Activated CD8-positive, alpha-beta memory T cell treated with anti-CD3 and anti-CD28 coated beads for 36 hours (primary cell): ENCODE data around the gene NSF. TPM values are rescaled to one million over a fixed set of nuclear protein-coding genes. Genes with fewer than 3 reads are reported as not detected.
"Not testable (repeated sequence)": the region's sequence is repeated elsewhere in the genome, so short reads cannot be mapped to it uniquely, and the experiment has no call there.

Experiments used
- CTCF ChIA-PET: fragments of 350-600 bp; sonication (Branson Sonifier 250); formaldehyde crosslinking; loops from one replicate; lab custom pipeline; 2021; ENCODE audit warnings: antibody characterized with exemption; lab: Charles Lee
- POLR2A ChIA-PET: fragments of 350-600 bp; sonication (Branson Sonifier 250); formaldehyde crosslinking; loops from one replicate; lab custom pipeline; 2021; ENCODE audit warnings: antibody characterized with exemption; lab: Charles Lee
- total RNA-seq, 2 experiments: library from RNA; stranded (reverse); gene quantifications; one replicate each; pipeline ENCODE4 v1.2.3, GENCODE V29; 2021

Gene NSF
- total RNA-seq, 2 experiments from 2014 or later = 39.0 to 41.9 TPM

- POLR2A ChIA-PET, CTCF ChIA-PET: not testable (repeated sequence)
Measured at GRCh38 chr17:46627452-46627851, 37.0 kb downstream of the NSF start.

- CTCF ChIA-PET, POLR2A ChIA-PET: not testable (repeated sequence)
Measured at GRCh38 chr17:46628753-46629436, 38.4 kb downstream of the NSF start.

- POLR2A ChIA-PET, CTCF ChIA-PET: not testable (repeated sequence)
Measured at GRCh38 chr17:46632146-46632545, 41.7 kb downstream of the NSF start.

DNA sequence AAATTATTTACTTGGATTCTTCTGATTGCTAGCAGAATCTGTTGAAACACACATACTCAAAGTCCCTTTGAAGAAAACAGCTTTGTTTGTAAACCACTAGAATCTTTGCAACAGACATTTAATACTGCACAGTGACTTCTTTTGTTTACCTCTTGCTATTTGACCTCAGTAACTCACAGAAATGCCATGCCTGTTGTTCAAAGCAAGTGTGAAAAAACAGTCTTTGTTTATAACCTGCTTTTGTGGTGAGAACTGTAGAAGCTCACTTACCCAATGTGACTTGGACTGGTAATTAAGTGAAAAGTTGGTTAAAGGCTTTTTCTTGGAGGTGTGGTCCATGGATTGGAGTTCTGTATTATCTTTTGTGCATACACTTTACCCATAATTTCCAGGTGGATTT is 44.4 kb downstream of the NSF start:
- POLR2A ChIA-PET, CTCF ChIA-PET: not testable (repeated sequence)

- POLR2A ChIA-PET, CTCF ChIA-PET: not testable (repeated sequence)
Measured at GRCh38 chr17:46641861-46642656, 51.6 kb downstream of the NSF start.

- CTCF ChIA-PET, POLR2A ChIA-PET: not testable (repeated sequence)
Measured at GRCh38 chr17:46647251-46647650, 56.8 kb downstream of the NSF start.

DNA sequence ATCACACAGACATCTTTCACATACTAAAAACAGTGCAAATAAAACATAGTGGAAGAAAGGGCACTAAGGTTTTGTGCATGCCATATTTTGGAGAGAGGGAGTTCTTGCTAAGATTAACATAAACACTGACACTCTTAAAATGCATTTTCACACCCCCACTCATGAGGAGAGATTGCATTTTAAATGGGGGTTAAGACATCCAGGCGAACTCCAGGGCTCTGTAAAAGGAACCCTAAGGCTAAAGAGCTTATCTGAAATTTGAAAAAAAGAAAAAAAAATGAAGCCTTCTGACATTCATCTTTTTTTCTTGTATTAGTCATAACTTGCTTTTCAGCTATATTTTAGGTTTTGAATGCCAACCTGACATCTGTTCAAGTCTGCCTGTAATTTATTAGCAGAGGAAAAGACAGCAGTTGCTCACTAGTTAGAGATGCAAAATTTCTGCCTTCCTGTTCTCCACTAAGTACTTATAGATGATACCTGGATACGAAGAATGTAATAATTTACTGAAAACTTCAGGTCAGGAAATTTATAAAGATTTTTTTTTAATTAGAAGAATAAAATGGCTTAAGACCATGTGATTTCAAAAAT is 57.3 kb downstream of the NSF start:
- POLR2A ChIA-PET, CTCF ChIA-PET: not testable (repeated sequence)

DNA sequence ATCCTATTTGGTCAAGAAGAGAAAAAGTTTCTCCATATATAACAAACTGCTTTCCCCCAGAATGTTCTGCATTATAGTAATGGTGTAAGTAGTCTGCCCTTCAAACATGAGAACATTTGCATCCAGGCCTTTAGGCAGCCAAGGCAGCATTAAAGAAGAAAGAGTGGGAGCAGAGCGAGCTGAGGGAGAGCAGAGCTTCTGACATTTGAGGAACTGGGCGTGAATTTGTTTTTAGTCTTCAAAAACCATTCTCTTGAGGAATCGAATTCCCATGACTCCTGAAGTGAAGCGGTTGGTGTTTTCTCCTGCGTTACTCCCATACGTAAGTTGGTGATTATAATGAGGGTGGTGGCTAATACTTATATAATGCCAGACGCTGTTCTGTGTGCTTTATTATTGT is 58.8 kb downstream of the NSF start:
- CTCF ChIA-PET, POLR2A ChIA-PET: not testable (repeated sequence)

GRCh38 chr17:46652024-46652643 is 61.7 kb downstream of the NSF start:
- CTCF ChIA-PET, POLR2A ChIA-PET: not testable (repeated sequence)

- CTCF ChIA-PET, POLR2A ChIA-PET: not testable (repeated sequence)
Measured at GRCh38 chr17:46658235-46658634, 67.8 kb downstream of the NSF start.

GRCh38 chr17:46659702-46660101 is 69.2 kb downstream of the NSF start:
- CTCF ChIA-PET = not testable (repeated sequence)

GRCh38 chr17:46663123-46663522 is 72.7 kb downstream of the NSF start:
- POLR2A ChIA-PET, CTCF ChIA-PET: not testable (repeated sequence)

More at GRCh38 chr17:46659702-46660101, 69.2 kb downstream of the NSF start:
- POLR2A ChIA-PET = not testable (repeated sequence)

DNA sequence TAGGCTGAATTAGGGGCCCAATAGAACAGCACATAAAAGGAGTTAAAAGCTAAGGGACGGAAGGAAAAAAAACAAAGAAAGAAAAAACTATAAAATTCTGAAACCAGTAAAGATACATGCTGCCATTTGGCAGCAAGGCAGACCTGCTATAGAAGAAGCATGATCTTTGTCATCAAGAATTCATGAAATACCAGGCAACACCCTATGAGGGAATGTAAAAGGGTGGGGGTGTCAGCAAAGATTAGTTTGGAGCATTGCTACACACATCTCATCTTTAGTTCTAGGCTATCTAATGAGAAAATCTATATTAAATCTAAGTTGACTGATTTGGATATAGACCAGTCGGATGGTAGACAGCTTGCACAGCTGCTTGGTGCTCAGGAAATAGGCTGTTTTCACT is 73.1 kb downstream of the NSF start:
- POLR2A ChIA-PET = not testable (repeated sequence)

DNA sequence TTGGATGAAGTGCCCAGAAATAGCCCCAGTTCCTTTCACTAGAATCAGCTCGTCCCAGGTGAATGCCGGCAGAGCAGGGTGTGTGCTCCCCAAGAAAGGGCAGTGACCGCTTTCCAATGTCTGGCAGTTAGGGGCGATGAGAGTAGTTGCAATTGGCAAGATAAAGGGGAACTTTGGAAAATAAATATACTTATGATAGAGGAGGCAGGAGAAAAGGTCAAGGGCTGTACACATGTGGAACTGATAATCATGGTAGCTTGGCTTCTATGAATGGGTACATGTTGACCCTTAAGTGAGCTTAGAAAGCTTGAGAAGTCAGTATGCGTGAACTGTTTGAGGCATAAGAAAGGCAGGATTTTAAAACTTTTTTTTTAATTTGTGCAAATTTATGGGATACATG is 75.5 kb downstream of the NSF start:
- CTCF ChIA-PET, POLR2A ChIA-PET: not testable (repeated sequence)

More for the DNA sequence above, 73.1 kb downstream of the NSF start:
- CTCF ChIA-PET = not testable (repeated sequence)

DNA sequence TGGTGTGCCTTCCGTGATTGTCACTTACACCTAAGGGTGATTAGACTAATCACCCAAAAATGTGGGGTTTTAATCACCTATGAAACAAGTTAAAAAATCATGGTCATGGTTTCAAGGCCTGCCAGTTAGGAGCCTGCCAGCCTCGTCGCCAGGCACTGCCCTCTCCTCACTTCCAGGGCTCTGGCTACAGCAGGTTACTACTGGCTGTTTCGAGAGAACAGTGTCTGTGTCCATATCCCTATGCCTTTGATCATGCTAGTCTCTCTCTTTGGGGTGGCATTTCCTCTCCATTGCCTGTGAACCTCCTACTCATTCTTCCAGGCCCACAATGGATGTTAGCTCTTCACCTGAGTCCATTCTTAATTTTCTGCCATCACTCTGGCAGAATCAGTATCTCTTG is 80.3 kb downstream of the NSF start:
- CTCF ChIA-PET, POLR2A ChIA-PET: not testable (repeated sequence)

DNA sequence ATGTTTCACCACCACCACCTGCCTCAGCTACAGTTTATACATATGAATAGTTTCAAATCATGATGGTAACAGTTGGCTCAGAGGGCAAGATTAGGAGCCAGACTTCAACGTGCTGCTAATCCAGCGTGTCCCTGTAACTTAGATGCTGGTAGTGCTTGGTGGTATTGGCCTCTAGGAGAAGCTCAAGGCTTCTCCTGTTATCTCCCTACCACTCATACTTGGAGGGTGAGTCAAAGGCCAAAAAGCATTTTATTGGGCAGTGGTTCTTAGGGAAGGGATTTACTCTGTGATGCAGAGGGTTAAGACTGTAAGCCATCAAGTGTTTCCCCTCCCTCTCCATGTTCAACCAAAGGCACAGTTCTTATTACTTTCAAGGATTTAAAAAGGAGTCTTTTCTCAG is 82.3 kb downstream of the NSF start:
- CTCF ChIA-PET = not testable (repeated sequence)

DNA sequence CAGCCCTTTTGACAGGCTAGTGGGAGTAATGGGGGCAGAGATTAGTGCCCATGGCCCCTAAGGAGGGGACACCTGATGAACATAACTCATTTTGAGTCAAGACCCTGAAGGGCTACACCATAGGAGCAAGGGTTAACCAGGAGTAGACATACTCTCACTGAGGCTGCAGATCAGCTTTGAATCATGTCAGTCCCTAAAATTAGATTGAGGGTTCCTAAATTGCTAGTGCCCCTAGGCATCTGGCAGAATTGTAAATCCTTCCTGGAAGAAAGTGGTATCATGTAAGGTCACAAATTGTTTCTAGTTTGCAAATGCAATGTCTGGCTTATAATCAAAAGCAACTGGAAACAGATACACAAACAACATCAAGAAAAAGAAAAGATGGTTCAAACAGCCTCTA is 87.3 kb downstream of the NSF start:
- POLR2A ChIA-PET, CTCF ChIA-PET: not testable (repeated sequence)

More for the DNA sequence above, 82.3 kb downstream of the NSF start:
- POLR2A ChIA-PET = not testable (repeated sequence)

GRCh38 chr17:46683653-46684052 is 93.2 kb downstream of the NSF start:
- POLR2A ChIA-PET, CTCF ChIA-PET: not testable (repeated sequence)

DNA sequence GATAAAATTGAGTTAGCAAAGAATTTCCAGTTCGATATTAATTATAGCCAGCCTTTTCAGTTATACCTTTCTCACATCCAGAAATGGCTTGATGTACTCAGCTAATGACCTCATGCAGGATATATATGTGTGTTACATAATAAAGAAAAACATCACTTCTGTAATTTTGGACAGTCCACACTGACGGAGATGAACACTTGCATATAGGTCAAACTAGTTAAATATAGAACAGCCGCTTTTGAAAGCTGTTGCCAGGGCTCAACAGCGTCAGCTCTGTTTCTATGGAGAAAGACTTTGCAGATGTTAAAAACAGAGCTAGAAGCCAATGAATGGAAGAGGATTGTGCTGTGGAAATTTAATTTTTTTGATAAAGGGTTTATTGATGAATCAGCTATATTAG is 94.8 kb downstream of the NSF start:
- POLR2A ChIA-PET, CTCF ChIA-PET: not testable (repeated sequence)

DNA sequence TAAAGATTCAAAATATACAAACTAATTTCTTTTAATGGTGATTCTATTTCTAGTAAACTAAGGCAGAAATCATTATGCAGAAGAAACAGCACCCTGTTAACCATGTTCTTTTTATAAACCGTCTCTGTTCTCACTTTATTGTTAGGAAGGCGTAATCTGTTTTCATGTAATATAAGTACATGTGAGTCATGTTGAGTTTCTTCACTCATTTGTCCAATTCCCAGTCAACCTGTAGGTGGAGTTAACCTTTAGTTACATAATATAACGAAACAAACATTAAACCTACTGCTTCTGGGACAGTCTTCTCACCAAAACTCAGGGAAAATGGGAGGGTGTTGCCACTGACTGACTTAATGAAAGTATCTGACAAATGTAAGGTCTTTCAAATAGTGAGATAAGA is 101.7 kb downstream of the NSF start:
- POLR2A ChIA-PET, CTCF ChIA-PET: not testable (repeated sequence)
